Ectodermal cell (in vitro differentiated cells): ENCODE measurements around the gene RNF115.
"Not testable (repeated sequence)": the region's sequence is repeated elsewhere in the genome, so short reads cannot be mapped to it uniquely, and the experiment has no call there.

Source experiments
- H3K27ac ChIP-seq: 2 replicates; pipeline ENCODE4 v1.7.0; 2013; ENCODE audit warnings: mild to moderate bottlenecking, low read depth, low read length; ENCODE audit not compliant: insufficient read depth, poor library complexity, severe bottlenecking
- H3K27me3 ChIP-seq: 2 replicates; pipeline ENCODE4 v1.7.0; 2013; ENCODE audit warnings: mild to moderate bottlenecking, low read length; ENCODE audit not compliant: insufficient read depth, control insufficient read depth, poor library complexity, severe bottlenecking
- H3K36me3 ChIP-seq: one replicate; pipeline ENCODE4 v1.7.0; 2013; ENCODE audit warnings: low read length; ENCODE audit not compliant: control insufficient read depth, insufficient read depth
- H3K4me1 ChIP-seq: one replicate; pipeline ENCODE4 v1.7.0; 2013; ENCODE audit warnings: low read length; ENCODE audit not compliant: control insufficient read depth, insufficient read depth
- H3K4me3 ChIP-seq: 2 replicates; pipeline ENCODE4 v1.7.0; 2013; ENCODE audit warnings: low read depth, low read length, control low read depth; ENCODE audit not compliant: insufficient read depth
- H3K9me3 ChIP-seq: 2 replicates; pipeline ENCODE4 v1.7.0; 2013; ENCODE audit warnings: mild to moderate bottlenecking, low read length, moderate library complexity; ENCODE audit not compliant: control insufficient read depth
- WGBS, 2 experiments: methylation state at CpG; one replicate each; pipeline ENCODE4 v1.1.7; 2013; ENCODE audit warnings: missing lambda C conversion rate in 2 of 2; 5-methylcytosine and 5-hydroxymethylcytosine counted together

RNF115 gene

GRCh38 chr1:145778146-145778540, 45.8 kb downstream of the RNF115 start:
- H3K27ac ChIP-seq, result no peak overlapping the region
- no peaks in the 10 kb centered on the region for H3K36me3 ChIP-seq
- H3K9me3 ChIP-seq, result no peaks in the 10 kb centered on the region
- no CpG with 5 or more reads among the region's 1 CpG for WGBS, 2 experiments
- no peaks in the 10 kb centered on the region for H3K27me3 ChIP-seq
- no peaks in the 10 kb centered on the region for H3K4me1 ChIP-seq
- no peak overlapping the region for H3K4me3 ChIP-seq

GRCh38 chr1:145777357-145778145, 46.3 kb downstream of the RNF115 start:
- Histone ChIP-seq H3K4me3 (no peak overlapping the region), H3K27me3 (no peaks in the 10 kb centered on the region), H3K27ac (no peak overlapping the region), H3K4me1 (no peaks in the 10 kb centered on the region), H3K9me3 (no peaks in the 10 kb centered on the region), H3K36me3 (no peaks in the 10 kb centered on the region)
- WGBS, 2 experiments, result 90 to 93% methylated on average over 1 of the region's 1 CpG

GRCh38 chr1:145773423-145773822, 50.5 kb downstream of the RNF115 start:
- H3K4me3 ChIP-seq, result no peak overlapping the region
- WGBS, 2 experiments, result 91 to 100% methylated on average over 1 of the region's 1 CpG
- H3K27me3 ChIP-seq, result no peaks in the 10 kb centered on the region
- no peaks in the 10 kb centered on the region for H3K4me1 ChIP-seq
- H3K9me3 ChIP-seq, result no peaks in the 10 kb centered on the region
- H3K27ac ChIP-seq, result no peak overlapping the region
- peaks cover 6% of the 10 kb centered on the region for H3K36me3 ChIP-seq

- no peaks in the 10 kb centered on the region for H3K4me1 ChIP-seq
- H3K27ac ChIP-seq, result no peak overlapping the region
- H3K27me3 ChIP-seq, result no peaks in the 10 kb centered on the region
- H3K9me3 ChIP-seq, result no peaks in the 10 kb centered on the region
- no peak overlapping the region for H3K4me3 ChIP-seq
- H3K36me3 ChIP-seq, result peaks cover 6% of the 10 kb centered on the region
- WGBS, 2 experiments, result 86 to 95% methylated on average over 1 of the region's 1 CpG
Measured at GRCh38 chr1:145771056-145771455, 52.8 kb downstream of the RNF115 start.

DNA sequence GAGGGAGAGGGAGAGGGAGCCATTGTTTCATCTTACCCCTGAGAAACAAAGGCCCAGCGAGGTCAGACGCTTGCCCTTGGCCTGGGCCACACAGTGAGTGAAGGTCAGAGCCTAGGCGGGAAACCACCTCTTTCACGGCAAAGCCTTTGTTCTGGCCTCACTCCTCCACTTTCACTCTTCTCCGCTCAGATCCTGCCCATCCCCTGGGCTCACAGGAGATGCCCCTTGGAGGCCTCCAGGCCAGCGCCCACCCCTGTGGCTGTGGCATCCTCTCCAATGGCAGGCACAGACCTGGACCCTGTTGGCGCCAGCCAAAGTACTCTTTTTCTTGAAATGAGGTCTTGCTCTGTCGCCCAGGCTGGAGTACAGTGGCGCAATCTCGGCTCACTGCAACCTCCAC, 55.9 kb downstream of the RNF115 start:
- H3K36me3 ChIP-seq, H3K27me3 ChIP-seq, H3K4me1 ChIP-seq, H3K27ac ChIP-seq, H3K4me3 ChIP-seq, H3K9me3 ChIP-seq: not testable (repeated sequence)
- 90 to 96% methylated on average over 9 to 10 of the region's 10 CpGs for WGBS, 2 experiments

DNA sequence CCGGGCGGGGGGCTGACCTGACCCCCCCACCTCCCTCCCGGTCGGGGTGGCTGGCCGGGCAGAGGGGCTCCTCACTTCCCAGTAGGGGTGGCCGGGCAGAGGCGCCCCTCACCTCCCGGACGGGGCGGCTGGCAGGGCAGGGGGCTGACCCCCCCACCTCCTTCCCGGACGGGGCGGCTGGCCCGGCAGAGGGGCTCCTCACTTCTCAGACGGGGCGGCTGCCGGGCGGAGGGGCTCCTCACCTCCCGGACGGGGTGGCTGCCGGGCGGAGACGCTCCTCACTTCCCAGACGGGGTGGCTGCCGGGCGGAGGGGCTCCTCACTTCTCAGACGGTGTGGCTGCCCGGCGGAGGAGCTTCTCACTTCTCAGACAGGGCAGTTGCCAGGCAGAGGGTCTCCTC, 57.0 kb downstream of the RNF115 start:
- WGBS, 2 experiments, result 96% methylated on average over 29 of the region's 29 CpGs
- not testable (repeated sequence) for H3K9me3 ChIP-seq, H3K36me3 ChIP-seq, H3K4me1 ChIP-seq, H3K27me3 ChIP-seq, H3K4me3 ChIP-seq, H3K27ac ChIP-seq

- H3K4me3 ChIP-seq, H3K9me3 ChIP-seq, H3K27me3 ChIP-seq, H3K27ac ChIP-seq, H3K4me1 ChIP-seq: not testable (repeated sequence)
- WGBS, 2 experiments, result no CpG with 5 or more reads among the region's 5 CpGs
- H3K36me3 ChIP-seq, result peaks cover 14% of the 10 kb centered on the region
Measured at GRCh38 chr1:145765585-145766360, 58.1 kb downstream of the RNF115 start.

GRCh38 chr1:145765127-145765526, 58.8 kb downstream of the RNF115 start:
- H3K9me3 ChIP-seq, H3K27ac ChIP-seq, H3K4me1 ChIP-seq, H3K27me3 ChIP-seq, H3K4me3 ChIP-seq: not testable (repeated sequence)
- H3K36me3 ChIP-seq, result peaks cover 14% of the 10 kb centered on the region
- WGBS, 2 experiments, result 85 to 89% methylated on average over 1 of the region's 3 CpGs

GRCh38 chr1:145764231-145764940, 59.5 kb downstream of the RNF115 start:
- H3K27ac ChIP-seq, H3K4me1 ChIP-seq, H3K9me3 ChIP-seq, H3K4me3 ChIP-seq, H3K27me3 ChIP-seq: not testable (repeated sequence)
- 95% methylated on average over 52 of the region's 52 CpGs for WGBS, 2 experiments
- H3K36me3 ChIP-seq, result peaks cover 14% of the 10 kb centered on the region

DNA sequence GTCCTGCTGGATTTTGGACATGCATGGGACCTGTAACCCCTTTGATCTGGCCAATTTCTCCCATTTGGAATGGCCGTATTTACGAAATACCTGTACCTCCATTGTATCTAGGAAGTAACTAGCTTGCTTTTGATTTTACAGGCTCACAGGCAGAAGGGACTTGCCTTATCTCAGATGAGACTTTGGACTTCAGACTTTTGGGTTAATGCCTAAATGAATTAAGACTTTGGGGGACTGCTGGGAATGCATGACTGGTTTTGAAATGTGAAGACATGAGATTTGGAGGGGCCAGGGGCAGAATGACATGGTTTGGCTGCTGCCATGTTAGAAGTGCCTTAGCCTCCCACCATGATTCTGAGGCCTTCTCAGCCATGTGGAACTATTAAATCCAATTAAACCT, 61.9 kb downstream of the RNF115 start:
- H3K9me3 ChIP-seq, H3K27me3 ChIP-seq, H3K4me3 ChIP-seq, H3K27ac ChIP-seq, H3K4me1 ChIP-seq: not testable (repeated sequence)
- H3K36me3 ChIP-seq, result peaks cover 14% of the 10 kb centered on the region
- WGBS, 2 experiments, result 94 to 95% methylated on average over 2 of the region's 2 CpGs
